Vagina (tissue), 2 donors: Measurements from ENCODE around the gene SNX9.

Experiments
- CTCF ChIP-seq, 3 experiments: fragments of 450-650 bp in 2 of 3; fragments of 200-600 bp in 1 of 3; sonication (generic) in 1 of 3; IDR thresholded peaks; one replicate each; pipeline ENCODE4 v1.5.1; 2017 to 2019; ENCODE audit warnings: antibody characterized with exemption in 3 of 3, mild to moderate bottlenecking in 2 of 3, moderate library complexity in 2 of 3
- POLR2A ChIP-seq, 2 donors: fragments of 450-650 bp; IDR thresholded peaks; one replicate each; pipeline ENCODE4 v1.6.1; 2017; ENCODE audit warnings: antibody characterized with exemption in 2 of 2, mild to moderate bottlenecking in 2 of 2, moderate library complexity in 2 of 2
- POLR2AphosphoS5 ChIP-seq, 2 donors: sonication (generic); formaldehyde crosslinking; IDR thresholded peaks; one replicate each; pipeline ENCODE4 v1.9.0; 2017; ENCODE audit warnings: antibody characterized with exemption in 2 of 2, mild to moderate bottlenecking in 2 of 2, low read depth in 1 of 2; ENCODE audit not compliant: insufficient read depth in 1 of 2

- TF ChIP-seq CTCF (IDR thresholded peaks at IDR 0.05), result no peak
- no peak for TF ChIP-seq POLR2AphosphoS5 (IDR thresholded peaks at IDR 0.05; ENCODE audit: insufficient read depth in 1 of 2, low read depth in 1 of 2)
- TF ChIP-seq POLR2A (IDR thresholded peaks at IDR 0.05), result no peak
These were observed 70.2 kb downstream of the SNX9 start for GRCh38 chr6:157893238-157893637.
